Measurements from ENCODE around the gene MYO7A.

Gene MYO7A

GRCh38 chr11:77127235-77127911 is 673 bp upstream of the MYO7A start:
- DNase-seq (ENCODE audit: low read depth, low spot score) = no peak

- DNase-seq (ENCODE audit: low read depth, low spot score) = no peak
These were observed 1.2 kb downstream of the MYO7A start for GRCh38 chr11:77129069-77129841.

GRCh38 chr11:77129842-77130756 is 2.1 kb downstream of the MYO7A start:
- DNase-seq (ENCODE audit: low read depth, low spot score) = no peak

DNA sequence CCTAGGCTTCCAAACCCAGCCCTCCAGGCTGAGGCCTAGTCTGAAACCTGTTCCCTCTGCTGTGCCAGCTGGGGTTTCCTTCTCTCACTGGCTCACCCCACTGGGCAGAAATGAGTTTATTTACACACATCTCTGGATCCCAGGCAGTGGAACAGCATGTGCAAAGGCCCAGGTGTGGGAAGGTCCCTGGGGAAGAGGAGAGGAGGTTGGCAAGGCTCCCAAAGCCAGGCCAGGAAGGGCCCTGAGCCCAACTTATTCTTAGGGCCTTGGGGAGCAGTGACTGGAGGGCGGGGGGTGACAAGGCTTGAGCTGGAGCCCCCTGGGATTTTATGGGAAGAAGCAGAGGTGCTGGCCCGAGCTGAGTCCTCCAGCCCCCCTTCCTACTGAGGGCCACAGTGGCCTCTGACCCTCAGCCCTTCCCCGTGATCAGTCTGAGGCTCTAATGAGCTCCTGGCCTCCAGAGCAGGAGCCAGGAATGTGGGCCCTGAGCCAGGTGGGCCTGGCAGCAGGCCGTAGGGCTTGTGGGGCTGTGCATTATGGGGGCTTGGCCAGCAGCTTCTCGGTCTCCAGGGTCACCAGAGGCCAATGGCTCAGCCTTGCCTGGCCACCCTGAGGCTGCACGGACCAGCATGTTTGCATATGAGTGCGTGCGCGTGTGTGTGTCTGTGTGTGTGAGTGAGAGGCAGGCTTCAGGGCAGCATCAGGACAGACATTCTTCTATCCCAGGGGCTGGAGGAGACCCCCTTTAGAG is 2.9 kb downstream of the MYO7A start:
- no peak for DNase-seq (ENCODE audit: low read depth, low spot score)

GRCh38 chr11:77131560-77131959 is 3.5 kb downstream of the MYO7A start:
- no peak for DNase-seq (ENCODE audit: low read depth, low spot score)

- no peak for DNase-seq (ENCODE audit: low read depth, low spot score)
These were observed 7.0 kb downstream of the MYO7A start for GRCh38 chr11:77135069-77135468.

DNA sequence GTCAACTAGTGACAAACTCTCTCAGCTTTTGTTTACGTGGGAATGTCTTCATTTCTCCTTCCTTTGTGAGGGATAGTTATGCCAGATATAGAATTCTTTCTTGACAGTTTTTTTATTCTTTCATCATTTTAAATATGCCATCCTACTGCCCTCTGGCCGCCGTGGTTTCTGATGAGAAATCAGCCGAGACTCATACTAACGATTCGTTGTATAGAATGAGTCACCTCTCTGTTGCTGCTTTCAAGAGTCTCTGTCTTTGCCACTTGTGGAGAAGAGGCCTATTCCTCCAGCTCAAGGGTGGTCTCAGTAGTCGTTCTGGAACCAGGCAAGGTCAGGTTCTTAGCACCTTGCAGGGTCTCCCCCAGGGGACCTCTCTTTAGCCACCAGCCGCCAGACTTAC is 8.0 kb downstream of the MYO7A start:
- DNase-seq (ENCODE audit: low read depth, low spot score) = no peak

DNA sequence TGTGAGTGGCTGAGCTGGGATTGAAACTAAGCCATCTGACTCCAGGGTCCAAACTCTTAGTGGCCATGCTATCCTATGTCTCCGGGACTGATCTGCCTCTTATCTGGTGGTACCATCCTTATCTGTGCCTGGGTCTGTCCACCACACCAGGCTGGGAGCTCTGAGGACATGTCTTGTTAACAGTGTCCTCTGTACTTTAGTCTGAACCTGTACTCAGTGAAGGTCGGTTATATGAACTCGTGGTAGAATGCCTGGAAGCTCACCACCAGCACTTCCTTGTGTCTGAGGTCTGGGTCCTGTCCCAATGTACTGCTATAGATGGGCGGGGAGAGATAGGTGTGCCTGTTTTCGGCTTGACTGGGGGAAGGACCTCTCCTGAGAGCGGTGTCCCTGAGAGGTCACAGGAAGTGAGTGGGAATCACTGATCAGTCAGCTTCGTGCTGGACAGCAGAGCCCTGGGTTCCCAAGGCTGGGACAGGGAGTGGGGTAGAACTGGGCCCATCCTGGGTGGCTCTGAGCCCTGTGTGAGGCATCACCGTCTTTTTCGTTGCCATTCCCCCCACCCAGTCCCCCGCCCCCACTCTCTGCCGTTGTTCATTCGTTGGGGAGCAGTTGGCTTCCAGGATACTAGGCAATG is 8.9 kb downstream of the MYO7A start:
- DNase-seq (ENCODE audit: low read depth, low spot score) = no peak

GRCh38 chr11:77137421-77137820 is 9.4 kb downstream of the MYO7A start:
- no peak for DNase-seq (ENCODE audit: low read depth, low spot score)

DNA sequence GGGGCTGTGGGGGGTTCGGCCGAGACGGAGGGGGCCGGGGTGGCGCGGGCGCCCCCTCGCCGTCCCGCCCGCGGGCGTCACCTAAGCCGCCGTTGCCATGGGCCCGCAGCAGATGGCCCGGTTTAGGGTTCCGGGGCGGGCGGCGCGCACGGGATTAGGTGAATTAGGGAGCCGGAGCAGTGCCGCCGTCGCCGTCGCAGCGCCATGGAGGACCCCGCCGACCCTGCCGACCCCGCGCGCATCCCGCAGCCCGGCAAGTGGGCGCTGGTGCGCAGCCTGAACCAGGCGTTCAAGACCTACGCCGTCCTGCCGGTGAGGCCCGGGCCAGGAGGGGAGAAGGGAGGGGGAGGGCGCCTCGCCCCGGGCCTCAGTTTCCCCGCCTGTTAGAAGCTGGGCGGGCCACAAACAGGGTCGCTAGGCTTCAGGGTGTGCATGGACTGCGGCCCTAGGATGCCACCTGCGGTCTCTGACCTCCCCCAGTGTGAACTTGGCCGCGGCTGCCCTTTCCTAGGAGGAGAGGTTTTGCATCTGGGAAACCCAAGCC is 10.1 kb downstream of the MYO7A start:
- no peak for DNase-seq (ENCODE audit: low read depth, low spot score)

GRCh38 chr11:77139201-77139600 is 11.2 kb downstream of the MYO7A start:
- DNase-seq (ENCODE audit: low read depth, low spot score) = no peak

- DNase-seq (ENCODE audit: low read depth, low spot score) = no peak
These were observed 12.3 kb downstream of the MYO7A start for GRCh38 chr11:77140231-77140851.

DNA sequence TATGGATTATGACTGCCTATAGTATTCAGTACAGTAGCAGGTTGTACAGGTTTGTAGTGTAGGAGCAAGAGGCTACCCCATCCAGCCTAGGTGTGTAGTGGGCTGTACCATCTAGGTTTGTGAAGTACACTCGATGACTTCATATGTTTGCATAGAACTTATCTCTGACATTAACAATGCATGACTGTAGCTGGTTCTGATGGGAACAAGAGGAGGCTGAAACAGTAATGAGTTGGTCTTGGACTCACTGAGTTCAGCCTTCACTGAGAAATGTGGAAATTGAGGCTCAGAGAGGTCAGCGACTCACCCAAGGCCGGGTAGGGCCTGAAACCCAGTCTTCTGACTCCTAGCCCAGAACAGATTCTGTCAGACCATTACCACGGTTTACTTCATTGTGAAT is 13.0 kb downstream of the MYO7A start:
- DNase-seq (ENCODE audit: low read depth, low spot score) = no peak

- no peak for DNase-seq (ENCODE audit: low read depth, low spot score)
These were observed 13.4 kb downstream of the MYO7A start for GRCh38 chr11:77141475-77141874.

DNA sequence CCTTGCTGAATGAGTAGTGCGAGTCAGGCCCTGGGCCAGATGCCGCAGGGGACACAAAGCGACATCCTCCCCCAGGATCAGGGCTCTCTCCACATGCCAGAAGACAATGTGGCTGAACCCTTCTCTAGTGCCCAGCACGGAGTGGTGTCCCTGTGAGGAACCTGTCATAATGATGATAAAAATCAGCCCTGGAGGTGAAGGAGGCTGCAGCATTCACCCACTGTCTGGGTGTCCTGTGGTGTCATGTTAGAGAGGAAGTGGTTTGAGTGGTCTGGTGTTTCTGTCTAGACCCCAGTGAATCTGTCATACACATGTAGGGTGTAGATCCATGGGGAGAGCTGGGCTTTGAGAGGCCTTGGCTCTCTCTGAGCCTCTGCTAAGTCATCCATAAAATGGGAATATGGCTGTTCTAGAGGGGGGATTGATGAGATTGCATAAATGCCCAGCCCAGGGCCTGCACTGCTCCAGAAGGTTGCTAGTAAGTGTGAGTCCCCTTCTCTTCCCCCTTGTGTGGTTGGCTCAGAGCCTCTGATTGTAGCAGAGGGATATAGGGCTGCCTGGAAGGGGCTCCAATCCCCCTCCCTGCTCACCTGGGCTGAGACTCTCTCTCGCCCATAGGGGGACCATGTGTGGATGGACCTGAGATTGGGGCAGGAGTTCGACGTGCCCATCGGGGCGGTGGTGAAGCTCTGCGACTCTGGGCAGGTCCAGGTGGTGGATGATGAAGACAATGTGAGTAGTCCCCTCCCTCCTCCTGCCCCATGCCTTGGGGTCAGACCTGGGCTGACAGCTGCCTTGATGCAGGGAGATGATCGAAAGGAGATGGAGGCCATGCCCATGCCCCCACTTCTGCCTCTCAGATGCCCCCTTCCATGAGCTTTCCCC is 14.3 kb downstream of the MYO7A start:
- no peak for DNase-seq (ENCODE audit: low read depth, low spot score)

DNA sequence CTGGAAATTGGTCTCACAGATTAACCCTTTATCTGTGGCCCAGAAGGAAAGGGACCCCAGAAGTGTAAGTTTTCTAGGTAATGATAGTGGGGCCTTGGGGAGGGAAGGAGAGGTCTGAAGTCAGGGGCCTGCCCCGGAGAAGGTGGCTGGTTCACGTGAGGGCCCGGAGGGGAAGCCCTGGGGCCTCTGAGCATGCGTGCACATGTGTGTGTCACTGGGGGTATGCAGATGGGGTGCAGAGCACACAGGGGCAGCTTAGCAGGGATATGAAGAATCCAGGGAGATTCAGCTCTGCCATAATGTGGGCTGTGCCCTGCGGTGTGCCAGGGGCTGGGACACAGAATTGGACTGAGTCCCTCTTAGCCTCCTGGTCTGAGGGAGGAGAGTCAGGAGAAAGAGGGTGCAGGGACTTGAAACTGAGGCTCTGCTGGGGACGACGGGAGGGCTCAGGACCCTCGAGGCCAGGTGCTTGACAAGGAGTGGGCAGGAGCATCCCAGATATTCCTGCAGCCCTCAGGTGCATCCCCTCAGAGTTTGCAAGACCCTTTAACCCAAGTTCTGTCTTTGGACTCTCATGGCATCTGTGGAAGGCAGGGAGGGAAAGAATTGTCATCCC is 15.5 kb downstream of the MYO7A start:
- DNase-seq (ENCODE audit: low read depth, low spot score) = no peak

GRCh38 chr11:77144196-77144856 is 16.3 kb downstream of the MYO7A start:
- DNase-seq (ENCODE audit: low read depth, low spot score) = no peak

DNA sequence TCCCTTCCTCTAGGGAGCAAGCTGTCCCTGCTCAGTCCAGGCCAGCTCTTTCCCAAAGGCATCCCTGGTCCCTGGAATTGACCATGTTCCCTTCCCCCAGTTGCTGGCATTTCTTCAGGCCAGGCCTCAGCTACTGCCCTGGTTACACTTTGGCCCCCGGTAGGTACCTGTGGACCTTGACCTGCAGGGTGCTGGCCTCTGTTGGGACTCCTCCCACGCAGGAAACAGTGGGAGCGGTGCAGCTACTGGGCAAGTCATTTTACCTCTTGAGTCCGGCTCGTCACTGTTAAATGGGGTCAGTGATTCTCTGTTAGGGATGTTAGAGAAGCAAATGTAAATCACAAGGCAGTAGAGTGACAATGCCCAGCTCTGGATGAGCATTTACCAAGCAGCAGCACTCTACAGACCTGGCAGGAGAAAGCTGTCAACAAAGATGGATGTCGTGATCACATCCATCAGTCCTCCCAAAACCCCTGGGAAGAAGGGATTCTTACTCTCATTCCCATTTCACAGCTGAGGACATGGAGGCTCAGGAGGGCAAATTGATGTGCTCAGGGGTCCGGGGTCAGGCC is 16.9 kb downstream of the MYO7A start:
- no peak for DNase-seq (ENCODE audit: low read depth, low spot score)
